Measurements from ENCODE around the gene SGPL1. TPM values are rescaled to one million over a fixed set of nuclear protein-coding genes. Genes with fewer than 3 reads are reported as not detected.

SGPL1 gene
- total and polyA plus RNA-seq, 10 of the 15 experiments (the other 5 are each of a cell fraction or from before 2014, with no cell fraction given) = 4.9 to 20.7 (median 10.6) TPM

DNA sequence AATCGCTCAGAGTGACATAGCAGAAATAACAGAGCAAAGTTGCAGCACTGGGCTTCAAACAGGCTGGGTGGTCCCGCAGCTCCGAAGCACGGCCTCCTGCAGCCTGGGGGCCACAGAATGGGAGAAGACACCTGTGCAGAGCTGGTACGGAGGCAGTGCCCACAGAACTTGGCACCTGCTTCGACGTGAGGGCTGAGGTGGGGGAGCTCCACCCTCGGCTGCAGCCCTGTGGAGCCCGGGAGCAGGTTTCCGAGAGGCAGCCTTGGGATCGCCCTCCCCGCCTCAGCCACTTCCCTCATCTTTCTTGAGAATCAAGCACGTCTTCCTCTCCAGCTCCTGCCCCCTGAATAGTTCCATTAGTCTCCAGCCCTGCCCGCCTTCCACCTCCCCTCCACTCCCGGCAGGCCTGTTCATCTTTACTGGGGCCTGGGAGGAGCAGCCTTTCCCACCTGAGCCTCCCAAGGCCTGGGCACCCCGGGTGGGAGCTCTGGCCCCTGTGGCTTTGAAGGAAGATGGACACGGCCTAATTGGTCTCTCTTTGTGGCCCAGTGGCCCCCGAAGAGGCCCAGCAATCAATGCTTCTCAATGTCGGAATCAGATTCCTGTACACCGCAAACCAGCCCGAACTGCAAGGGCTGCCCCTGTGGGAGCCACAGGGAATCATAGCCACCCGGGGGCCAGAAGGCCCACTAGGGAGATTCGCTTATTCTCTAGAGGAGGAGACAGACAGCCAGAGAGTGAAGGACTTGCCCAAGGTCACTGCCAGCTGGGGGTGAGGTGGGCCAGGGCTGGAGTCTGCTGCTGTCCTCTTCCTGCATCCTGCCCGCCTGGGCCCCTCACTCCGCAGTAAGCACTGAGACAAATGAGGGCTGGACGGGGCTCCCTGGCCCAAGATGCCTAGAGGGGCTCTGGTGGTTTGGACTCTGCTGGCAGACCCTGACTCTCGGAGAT, 89.6 kb downstream of the SGPL1 start:
- Histone ChIP-seq H3K9ac (ENCODE audit: control insufficient read depth, insufficient read depth, low read length) (no peak overlapping the region), H3K4me3 (no peak overlapping the region), H2AFZ (ENCODE audit: control insufficient read depth, low read depth, low read length) (no peak overlapping the region), H3K4me1 (ENCODE audit: control insufficient read depth, insufficient read depth, low read length) (no peaks in the 10 kb centered on the region), H3K27ac (ENCODE audit: control insufficient read depth, insufficient read depth) (no peak overlapping the region), H3K27me3 (replicated peaks in 1 of 2; ENCODE audit: control insufficient read depth in 2 of 2, insufficient read depth in 2 of 2, low read length in 1 of 2) (peaks cover 2% of the 10 kb centered on the region in 2 experiments; a peak in 1 of 4 replicates), H4K20me1 (ENCODE audit: control insufficient read depth, insufficient read depth) (no peaks in the 10 kb centered on the region), H3K9me3 (replicated peaks; ENCODE audit: control insufficient read depth, insufficient read depth, low read length) (no peaks in the 10 kb centered on the region), H3K36me3 (ENCODE audit: control insufficient read depth in 2 of 2, insufficient read depth in 2 of 2, low read length in 1 of 2) (no peaks in the 10 kb centered on the region), H3K79me2 (ENCODE audit: control insufficient read depth, insufficient read depth, low read length) (no peaks in the 10 kb centered on the region), H3K4me2 (ENCODE audit: control insufficient read depth, insufficient read depth) (no peak overlapping the region)
- FAIRE-seq (no peak), ATAC-seq (no peak), DNase-seq (ENCODE audit: low read depth, low spot score) (no peak)
- in situ Hi-C loops (cut with MboI) = no loop called here
- ChIA-PET POLR2A (no interaction called here), CTCF (interaction anchor here (0.6 to 3.7 kb wide), 6 partner anchors 19 to 379 kb away, joined by 3 to 20 read pairs (median 3); no protein-coding TSS in a partner anchor), RAD21 (ENCODE audit: unreplicated experiment) (interaction anchor here (2.4 kb wide), 1 partner anchor 301 kb away, joined by 5 read pairs; no protein-coding TSS in a partner anchor), SMC1A (ENCODE audit: uncharacterized antibody, unreplicated experiment) (interaction anchor here (0.5 kb wide), 1 partner anchor 269 kb away, joined by 3 read pairs; no protein-coding TSS in a partner anchor)
- TF ChIP-seq MEF2B (IDR thresholded peaks at IDR 0.05; ENCODE audit: partially characterized antibody, poor library complexity, severe bottlenecking) = no peak
- TF ChIP-seq SIX5 (IDR thresholded peaks at IDR 0.05; ENCODE audit: low read depth, low read length, severe bottlenecking) = no peak
- TF ChIP-seq HDAC2 (IDR thresholded peaks at IDR 0.05) = no peak
- no peak for TF ChIP-seq TCF12 (IDR thresholded peaks at IDR 0.05; ENCODE audit: low read depth, low read length)
- TF ChIP-seq, protein P1, sequence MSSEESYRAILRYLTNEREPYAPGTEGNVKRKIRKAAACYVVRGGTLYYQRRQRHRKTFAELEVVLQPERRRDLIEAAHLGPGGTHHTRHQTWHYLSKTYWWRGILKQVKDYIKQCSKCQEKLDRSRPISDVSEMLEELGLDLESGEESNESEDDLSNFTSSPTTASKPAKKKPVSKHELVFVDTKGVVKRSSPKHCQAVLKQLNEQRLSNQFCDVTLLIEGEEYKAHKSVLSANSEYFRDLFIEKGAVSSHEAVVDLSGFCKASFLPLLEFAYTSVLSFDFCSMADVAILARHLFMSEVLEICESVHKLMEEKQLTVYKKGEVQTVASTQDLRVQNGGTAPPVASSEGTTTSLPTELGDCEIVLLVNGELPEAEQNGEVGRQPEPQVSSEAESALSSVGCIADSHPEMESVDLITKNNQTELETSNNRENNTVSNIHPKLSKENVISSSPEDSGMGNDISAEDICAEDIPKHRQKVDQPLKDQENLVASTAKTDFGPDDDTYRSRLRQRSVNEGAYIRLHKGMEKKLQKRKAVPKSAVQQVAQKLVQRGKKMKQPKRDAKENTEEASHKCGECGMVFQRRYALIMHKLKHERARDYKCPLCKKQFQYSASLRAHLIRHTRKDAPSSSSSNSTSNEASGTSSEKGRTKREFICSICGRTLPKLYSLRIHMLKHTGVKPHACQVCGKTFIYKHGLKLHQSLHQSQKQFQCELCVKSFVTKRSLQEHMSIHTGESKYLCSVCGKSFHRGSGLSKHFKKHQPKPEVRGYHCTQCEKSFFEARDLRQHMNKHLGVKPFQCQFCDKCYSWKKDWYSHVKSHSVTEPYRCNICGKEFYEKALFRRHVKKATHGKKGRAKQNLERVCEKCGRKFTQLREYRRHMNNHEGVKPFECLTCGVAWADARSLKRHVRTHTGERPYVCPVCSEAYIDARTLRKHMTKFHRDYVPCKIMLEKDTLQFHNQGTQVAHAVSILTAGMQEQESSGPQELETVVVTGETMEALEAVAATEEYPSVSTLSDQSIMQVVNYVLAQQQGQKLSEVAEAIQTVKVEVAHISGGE (CRISPR knock-in tag; IDR thresholded peaks at IDR 0.05) = no peak
- TF ChIP-seq NR2F1 (conservative IDR thresholded peaks at IDR 0.05) = no peak
- TF ChIP-seq, protein P2, sequence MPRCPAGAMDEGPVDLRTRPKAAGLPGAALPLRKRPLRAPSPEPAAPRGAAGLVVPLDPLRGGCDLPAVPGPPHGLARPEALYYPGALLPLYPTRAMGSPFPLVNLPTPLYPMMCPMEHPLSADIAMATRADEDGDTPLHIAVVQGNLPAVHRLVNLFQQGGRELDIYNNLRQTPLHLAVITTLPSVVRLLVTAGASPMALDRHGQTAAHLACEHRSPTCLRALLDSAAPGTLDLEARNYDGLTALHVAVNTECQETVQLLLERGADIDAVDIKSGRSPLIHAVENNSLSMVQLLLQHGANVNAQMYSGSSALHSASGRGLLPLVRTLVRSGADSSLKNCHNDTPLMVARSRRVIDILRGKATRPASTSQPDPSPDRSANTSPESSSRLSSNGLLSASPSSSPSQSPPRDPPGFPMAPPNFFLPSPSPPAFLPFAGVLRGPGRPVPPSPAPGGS (IDR thresholded peaks at IDR 0.05; ENCODE audit: borderline replicate concordance, insufficient read depth, low read depth, low read length, poor library complexity, severe bottlenecking) = no peak
- TF ChIP-seq, protein P3, sequence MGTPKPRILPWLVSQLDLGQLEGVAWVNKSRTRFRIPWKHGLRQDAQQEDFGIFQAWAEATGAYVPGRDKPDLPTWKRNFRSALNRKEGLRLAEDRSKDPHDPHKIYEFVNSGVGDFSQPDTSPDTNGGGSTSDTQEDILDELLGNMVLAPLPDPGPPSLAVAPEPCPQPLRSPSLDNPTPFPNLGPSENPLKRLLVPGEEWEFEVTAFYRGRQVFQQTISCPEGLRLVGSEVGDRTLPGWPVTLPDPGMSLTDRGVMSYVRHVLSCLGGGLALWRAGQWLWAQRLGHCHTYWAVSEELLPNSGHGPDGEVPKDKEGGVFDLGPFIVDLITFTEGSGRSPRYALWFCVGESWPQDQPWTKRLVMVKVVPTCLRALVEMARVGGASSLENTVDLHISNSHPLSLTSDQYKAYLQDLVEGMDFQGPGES (IDR thresholded peaks at IDR 0.05) = no peak
- no peak for TF ChIP-seq LARP7 (IDR thresholded peaks at IDR 0.05)
- TF ChIP-seq SREBF2 (IDR thresholded peaks at IDR 0.05; ENCODE audit: low read length) = no peak
- no peak for TF ChIP-seq TCF3 (IDR thresholded peaks at IDR 0.05; ENCODE audit: borderline replicate concordance, insufficient read depth, low read depth, low read length)
- no peak for TF ChIP-seq ZSCAN29 (IDR thresholded peaks at IDR 0.05)
- TF ChIP-seq RAD51 (IDR thresholded peaks at IDR 0.05) = no peak
- TF ChIP-seq, protein P4, sequence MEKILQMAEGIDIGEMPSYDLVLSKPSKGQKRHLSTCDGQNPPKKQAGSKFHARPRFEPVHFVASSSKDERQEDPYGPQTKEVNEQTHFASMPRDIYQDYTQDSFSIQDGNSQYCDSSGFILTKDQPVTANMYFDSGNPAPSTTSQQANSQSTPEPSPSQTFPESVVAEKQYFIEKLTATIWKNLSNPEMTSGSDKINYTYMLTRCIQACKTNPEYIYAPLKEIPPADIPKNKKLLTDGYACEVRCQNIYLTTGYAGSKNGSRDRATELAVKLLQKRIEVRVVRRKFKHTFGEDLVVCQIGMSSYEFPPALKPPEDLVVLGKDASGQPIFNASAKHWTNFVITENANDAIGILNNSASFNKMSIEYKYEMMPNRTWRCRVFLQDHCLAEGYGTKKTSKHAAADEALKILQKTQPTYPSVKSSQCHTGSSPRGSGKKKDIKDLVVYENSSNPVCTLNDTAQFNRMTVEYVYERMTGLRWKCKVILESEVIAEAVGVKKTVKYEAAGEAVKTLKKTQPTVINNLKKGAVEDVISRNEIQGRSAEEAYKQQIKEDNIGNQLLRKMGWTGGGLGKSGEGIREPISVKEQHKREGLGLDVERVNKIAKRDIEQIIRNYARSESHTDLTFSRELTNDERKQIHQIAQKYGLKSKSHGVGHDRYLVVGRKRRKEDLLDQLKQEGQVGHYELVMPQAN (conservative IDR thresholded peaks at IDR 0.05) = no peak
- intact Hi-C loops (cut with micrococcal nuclease; ENCODE audit: unreplicated experiment) = no loop called here
- WGBS (ENCODE audit: insufficient coverage, insufficient replicate concordance, low lambda C conversion rate, missing lambda C conversion rate) = 31% methylated on average over 27 of the region's 27 CpGs
- BruUV-seq (replicated peaks) = no TSS peak

All from GM12878 (cell line).